Choroid plexus epithelial cell (primary cell): ENCODE data around the gene DCST1.

Experiments used
- DNase-seq: peaks from one replicate; pipeline ENCODE4 v3.0.0-alpha.2; 2010; ENCODE audit warnings: low read depth
- H3K4me3 ChIP-seq: 2 replicates; pipeline ENCODE4 v1.5.1; 2011; ENCODE audit warnings: low read depth, mild to moderate bottlenecking, control low read depth, low read length, moderate library complexity
- CTCF ChIP-seq: conservative IDR thresholded peaks from 2 replicates; pipeline ENCODE4 v1.5.1; 2011; ENCODE audit warnings: low read depth, mild to moderate bottlenecking, control low read depth, inconsistent platforms, low read length, moderate library complexity

Gene DCST1

DNA sequence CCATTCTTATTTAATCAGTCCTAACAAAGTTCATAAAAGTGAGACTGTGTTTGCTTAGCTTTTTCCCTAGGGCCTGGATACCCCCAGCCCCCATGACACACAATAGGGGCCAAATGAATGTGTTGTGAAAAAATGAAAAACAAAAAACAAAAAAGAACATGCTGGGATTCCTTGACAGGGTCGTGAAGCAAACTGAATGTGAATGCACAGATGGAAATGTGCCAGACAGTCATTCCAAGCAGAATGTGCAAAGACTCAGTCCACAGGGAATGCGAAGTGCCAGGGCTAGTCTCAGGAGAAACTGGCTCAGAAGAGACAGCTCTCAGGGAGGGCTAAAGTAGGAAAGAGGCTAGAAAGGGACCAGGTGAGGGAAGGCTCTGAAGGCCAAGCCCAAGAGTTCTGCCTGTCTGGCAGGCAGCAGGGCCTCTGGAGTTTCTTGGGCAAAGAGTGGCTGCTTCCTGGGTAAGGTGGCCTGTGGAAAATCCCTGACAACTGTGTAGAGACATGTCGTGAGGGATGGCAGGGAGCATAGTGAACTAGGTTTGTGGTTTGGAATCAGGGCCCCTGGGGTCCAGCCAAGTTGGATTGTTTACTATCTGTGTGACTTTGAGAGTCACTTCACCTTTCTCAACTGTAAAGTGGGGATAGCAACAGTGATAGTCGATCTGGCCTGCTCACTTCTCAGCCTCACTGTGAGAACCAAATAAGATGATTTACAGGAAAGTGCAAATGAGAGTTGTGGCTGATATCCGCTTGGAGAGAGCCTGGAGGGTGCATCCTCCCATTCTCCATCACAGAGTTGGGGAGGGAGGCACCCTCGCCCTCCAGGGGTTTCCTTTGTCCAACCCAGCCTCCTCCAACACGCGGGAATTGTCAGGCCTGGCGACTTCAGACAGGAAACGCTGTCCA lies 16.3 kb downstream of the DCST1 start:
- no peak for TF ChIP-seq CTCF
- peak overlapping the region; percentile 68 for H3K4me3 ChIP-seq
- no peak for DNase-seq

GRCh38 chr1:155050560-155051341 lies 17.1 kb downstream of the DCST1 start, which contains the start of gene ADAM15:
TSS of gene ADAM15 (plus strand) at chr1:155051316. CDS start at chr1:155051387, 71 bp downstream.
- DNase-seq = peak; percentile 61
- TF ChIP-seq CTCF = peak; percentile 75
- peak within 1 kb of the TSS; percentile 68 for H3K4me3 ChIP-seq

DNA sequence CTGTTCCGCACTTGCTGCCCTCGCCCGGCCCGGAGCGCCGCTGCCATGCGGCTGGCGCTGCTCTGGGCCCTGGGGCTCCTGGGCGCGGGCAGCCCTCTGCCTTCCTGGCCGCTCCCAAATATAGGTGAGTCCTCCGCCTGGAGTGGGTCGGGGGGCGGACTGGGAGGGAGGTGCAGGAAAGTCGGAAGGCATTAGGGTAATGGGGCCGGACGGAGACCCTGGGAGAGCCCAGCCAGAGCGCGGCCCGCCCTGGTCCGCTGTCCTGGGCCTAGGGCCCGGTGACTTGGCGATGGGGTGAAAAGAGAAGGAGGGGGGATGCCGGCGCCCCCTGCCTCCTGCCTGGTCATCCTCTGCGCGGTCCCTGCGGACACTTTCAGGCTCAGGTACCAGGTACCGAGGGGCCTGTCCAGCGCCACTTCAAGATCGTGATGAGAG lies 17.7 kb downstream of the DCST1 start:
- H3K4me3 ChIP-seq = peak overlapping the region; percentile 68
- DNase-seq = no peak
- no peak for TF ChIP-seq CTCF

DNA sequence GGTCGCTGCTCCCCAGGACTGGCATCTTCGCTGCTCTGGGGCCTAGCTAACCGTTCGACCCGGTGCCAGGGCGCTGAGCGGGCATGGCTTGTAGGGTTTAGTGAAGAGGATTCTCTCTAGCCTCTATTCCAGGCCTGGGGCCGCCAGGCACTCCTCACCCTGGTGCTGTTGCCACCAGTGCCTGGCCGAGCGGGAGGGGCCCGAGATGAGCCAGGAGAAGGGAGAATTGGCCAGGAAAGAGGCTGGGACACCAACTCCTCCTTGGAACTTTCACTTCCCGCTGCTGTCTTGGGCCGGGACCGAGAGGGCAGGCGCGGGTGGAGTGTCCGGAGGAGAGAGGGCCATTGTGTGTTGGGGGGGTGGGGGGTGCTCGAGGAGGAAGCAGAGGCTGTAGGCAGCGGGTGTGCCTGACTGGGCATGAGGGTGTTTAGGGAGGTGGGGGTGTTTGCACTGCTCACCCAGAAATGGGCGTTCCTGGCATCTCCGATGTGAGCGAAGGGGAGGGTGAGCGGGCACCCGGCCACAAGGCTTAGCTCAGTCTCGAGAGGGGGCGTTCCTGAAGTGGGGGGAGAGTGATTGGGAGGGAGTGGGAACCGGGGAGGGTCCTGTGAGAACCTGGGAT lies 18.3 kb downstream of the DCST1 start:
- no peak for DNase-seq

DNA sequence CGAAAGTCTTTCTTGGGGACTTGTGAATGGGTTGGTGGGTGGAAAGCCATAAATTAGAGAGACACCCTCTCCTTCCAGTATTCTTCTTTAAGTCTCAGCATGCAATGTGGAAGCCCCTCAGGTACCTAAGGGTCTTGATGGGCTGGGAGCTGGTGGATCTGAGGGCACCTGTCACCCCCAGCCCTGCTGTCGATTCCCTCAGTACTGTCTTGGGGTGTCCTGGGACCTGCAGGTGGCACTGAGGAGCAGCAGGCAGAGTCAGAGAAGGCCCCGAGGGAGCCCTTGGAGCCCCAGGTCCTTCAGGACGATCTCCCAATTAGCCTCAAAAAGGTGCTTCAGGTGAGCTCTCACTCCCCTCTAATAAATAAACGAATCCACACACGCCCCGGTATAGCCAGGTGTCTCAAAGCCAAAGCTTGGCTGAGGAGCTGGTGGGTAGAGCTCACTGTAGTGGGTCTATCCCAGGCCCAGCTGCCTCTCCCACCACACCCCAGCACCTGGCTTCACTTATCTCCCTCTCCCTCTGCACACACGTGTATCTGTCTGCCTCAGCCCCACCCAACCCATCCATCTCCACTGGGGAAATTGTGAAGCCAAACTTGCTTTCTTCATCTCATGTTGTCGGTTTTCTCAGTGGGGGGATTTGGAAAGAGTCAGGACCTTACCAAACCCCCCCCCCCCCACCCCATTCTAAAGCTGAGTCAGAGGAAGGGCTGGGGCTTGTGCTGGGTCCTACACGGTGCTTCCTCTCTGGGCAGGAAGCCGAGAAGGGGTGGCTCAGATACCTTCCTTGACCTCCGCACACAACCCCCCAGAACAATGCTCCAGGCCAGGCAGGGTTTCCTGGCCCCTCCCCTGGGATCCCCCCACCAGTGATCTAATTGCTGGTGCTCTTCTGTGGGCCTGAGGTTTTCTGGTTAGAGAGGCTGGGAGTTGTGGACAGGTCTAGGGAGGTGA lies 19.1 kb downstream of the DCST1 start:
- TF ChIP-seq CTCF = peak; percentile 30
- DNase-seq = no peak
- peak overlapping the region; percentile 68 for H3K4me3 ChIP-seq

More for the DNA sequence above, 18.3 kb downstream of the DCST1 start:
- no peak for TF ChIP-seq CTCF
- peak overlapping the region; percentile 68 for H3K4me3 ChIP-seq

DNA sequence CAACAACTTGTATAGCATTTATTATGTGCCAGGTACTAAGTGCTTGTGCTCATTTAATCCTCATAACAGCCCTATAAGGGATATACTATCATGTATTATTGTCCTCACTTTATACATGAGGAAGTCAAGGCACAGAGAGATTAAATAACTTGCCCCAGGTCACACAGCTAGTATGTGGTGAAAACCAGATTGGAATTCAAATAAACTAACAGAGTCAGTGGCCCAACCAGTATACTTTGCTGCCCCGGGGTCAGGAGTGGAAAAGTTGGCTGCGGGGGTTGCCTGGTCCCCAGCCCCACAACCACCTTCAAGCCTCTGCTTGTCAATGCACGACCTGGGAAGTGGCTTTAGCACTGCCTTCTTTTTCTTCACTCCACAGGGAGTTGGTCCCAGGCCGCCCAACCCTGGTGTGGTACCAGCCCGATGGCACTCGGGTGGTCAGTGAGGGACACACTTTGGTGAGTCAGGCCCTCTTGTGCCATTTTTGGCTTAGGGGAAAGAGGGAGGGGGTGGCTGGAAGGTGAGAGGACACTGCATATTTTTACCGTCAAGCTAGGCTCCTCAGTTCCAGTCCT lies 20.0 kb downstream of the DCST1 start:
- TF ChIP-seq CTCF = no peak
- no peak for DNase-seq
- H3K4me3 ChIP-seq = no peak overlapping the region
